Measurements from ENCODE around the gene PTPRN2. TPM values are rescaled to one million over a fixed set of nuclear protein-coding genes. Genes with fewer than 3 reads are reported as not detected.

Gene PTPRN2
- total and polyA plus RNA-seq, 2 of the 13 experiments (the other 11 are each of a cell fraction or from before 2014, with no cell fraction given), result 2.5 to 24.2 TPM

DNA sequence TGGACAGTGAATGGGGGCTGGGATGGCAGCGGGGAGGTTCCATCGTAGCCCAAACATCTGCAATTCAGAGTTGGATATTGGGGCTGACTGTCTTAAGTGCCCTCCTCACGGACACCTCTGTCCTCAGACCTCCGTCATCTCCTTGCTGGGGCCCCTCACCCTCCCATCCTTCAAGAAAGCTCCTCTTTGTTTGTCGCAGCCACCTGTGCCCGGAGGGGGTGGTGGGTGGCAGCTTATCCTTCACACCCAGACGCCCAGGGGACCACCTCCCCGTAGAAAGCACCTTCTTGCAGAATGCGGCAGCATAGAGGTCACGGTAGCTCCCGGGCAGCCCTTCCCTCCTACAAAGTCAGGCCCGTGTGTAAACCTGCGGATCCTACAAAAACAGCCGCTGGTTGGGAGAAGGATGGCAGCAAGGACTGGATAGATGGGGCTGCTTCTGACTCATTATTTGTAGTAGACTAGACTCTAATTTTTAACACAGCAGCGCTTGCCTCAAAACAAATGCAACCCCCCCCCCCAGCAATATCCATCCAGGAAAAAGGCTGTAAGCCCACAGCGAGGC lies 1.3 kb upstream of the PTPRN2 start:
- FAIRE-seq (no peak), DNase-seq (ENCODE audit: low spot score) (no peak), ATAC-seq (no peak)
- no peaks in the 10 kb centered on the region for H4K20me1 ChIP-seq (ENCODE audit: insufficient read depth, low read length)
- WGBS (ENCODE audit: low lambda C conversion rate), result 68% methylated on average over 14 of the region's 16 CpGs
- no TSS peak for BruUV-seq (replicated peaks)
- H3K9ac ChIP-seq (ENCODE audit: insufficient read depth, low read depth, low read length), result 0 out of 2 replicates have a peak overlapping the region, but pooled peaks have one; percentile 11
- H3K4me2 ChIP-seq (ENCODE audit: low read depth, low read length), result peak overlapping the region; percentile 66
- in situ Hi-C loops (cut with HindIII; ENCODE audit: extremely low pct_ligation_motif_present, low pct_unique_long_range_greater_than_20kb), result no loop called here
- ChIA-PET POLR2A (interaction anchor here (2.1 to 4.8 kb wide), 4 partner anchors 8 to 58 kb away, joined by 4 to 29 read pairs (median 16); no protein-coding TSS in a partner anchor), CTCF (ENCODE audit: low intra/inter-chr PET ratio, low total read pairs) (no interaction called here)
- H3K36me3 ChIP-seq (replicated peaks in 1 of 2; ENCODE audit: control insufficient read depth in 1 of 2, insufficient read depth in 2 of 2, low read length in 2 of 2), result peaks cover 0 to 3% of the 10 kb centered on the region in 2 experiments; a peak in 1 of 5 replicates
- H3K27ac ChIP-seq (ENCODE audit: extremely low read length, insufficient read depth, low read length), result peak overlapping the region; percentile 87
- intact Hi-C loops (cut with micrococcal nuclease; ENCODE audit: unreplicated experiment), result no loop called here
- H3K4me1 ChIP-seq (ENCODE audit: insufficient read depth, low read length), result peaks cover 76% of the 10 kb centered on the region
- peaks cover 24% of the 10 kb centered on the region for H3K79me2 ChIP-seq (ENCODE audit: insufficient read depth, low read length)
- peaks cover 15% of the 10 kb centered on the region; the same call in 1 of the 2 replicates for H3K9me3 ChIP-seq (ENCODE audit: low read length)
- H3K4me3 ChIP-seq (replicated peaks in 1 of 3; ENCODE audit: insufficient read depth in 1 of 3, low read depth in 2 of 3, low read length in 3 of 3), result no peak overlapping the region; a peak in 1 of 6 replicates
- no peaks in the 10 kb centered on the region; a peak in 1 of 5 replicates for H3K27me3 ChIP-seq (ENCODE audit: control insufficient read depth in 1 of 2, insufficient read depth in 2 of 2, low read length in 2 of 2)
- H2AFZ ChIP-seq (ENCODE audit: low read length), result no peak overlapping the region
- no peak for TF ChIP-seq THYN1 (CRISPR knock-in tag; IDR thresholded peaks at IDR 0.05; ENCODE audit: borderline replicate concordance, low read depth)
- TF ChIP-seq ZBTB21 (CRISPR knock-in tag; IDR thresholded peaks at IDR 0.05), result no peak
- 0 out of 2 replicates have a peak, but pooled peaks have one; percentile 2 for TF ChIP-seq FOXA3 (CRISPR knock-in tag; IDR thresholded peaks at IDR 0.05)
- no peak for TF ChIP-seq ZBTB20 (CRISPR knock-in tag; IDR thresholded peaks at IDR 0.05; ENCODE audit: borderline replicate concordance, low read depth)
- TF ChIP-seq, protein P1, sequence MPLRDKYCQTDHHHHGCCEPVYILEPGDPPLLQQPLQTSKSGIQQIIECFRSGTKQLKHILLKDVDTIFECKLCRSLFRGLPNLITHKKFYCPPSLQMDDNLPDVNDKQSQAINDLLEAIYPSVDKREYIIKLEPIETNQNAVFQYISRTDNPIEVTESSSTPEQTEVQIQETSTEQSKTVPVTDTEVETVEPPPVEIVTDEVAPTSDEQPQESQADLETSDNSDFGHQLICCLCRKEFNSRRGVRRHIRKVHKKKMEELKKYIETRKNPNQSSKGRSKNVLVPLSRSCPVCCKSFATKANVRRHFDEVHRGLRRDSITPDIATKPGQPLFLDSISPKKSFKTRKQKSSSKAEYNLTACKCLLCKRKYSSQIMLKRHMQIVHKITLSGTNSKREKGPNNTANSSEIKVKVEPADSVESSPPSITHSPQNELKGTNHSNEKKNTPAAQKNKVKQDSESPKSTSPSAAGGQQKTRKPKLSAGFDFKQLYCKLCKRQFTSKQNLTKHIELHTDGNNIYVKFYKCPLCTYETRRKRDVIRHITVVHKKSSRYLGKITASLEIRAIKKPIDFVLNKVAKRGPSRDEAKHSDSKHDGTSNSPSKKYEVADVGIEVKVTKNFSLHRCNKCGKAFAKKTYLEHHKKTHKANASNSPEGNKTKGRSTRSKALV (CRISPR knock-in tag; IDR thresholded peaks at IDR 0.05), result no peak
- no peak for TF ChIP-seq NKX3-1 (CRISPR knock-in tag; IDR thresholded peaks at IDR 0.05)
- TF ChIP-seq, protein P2, sequence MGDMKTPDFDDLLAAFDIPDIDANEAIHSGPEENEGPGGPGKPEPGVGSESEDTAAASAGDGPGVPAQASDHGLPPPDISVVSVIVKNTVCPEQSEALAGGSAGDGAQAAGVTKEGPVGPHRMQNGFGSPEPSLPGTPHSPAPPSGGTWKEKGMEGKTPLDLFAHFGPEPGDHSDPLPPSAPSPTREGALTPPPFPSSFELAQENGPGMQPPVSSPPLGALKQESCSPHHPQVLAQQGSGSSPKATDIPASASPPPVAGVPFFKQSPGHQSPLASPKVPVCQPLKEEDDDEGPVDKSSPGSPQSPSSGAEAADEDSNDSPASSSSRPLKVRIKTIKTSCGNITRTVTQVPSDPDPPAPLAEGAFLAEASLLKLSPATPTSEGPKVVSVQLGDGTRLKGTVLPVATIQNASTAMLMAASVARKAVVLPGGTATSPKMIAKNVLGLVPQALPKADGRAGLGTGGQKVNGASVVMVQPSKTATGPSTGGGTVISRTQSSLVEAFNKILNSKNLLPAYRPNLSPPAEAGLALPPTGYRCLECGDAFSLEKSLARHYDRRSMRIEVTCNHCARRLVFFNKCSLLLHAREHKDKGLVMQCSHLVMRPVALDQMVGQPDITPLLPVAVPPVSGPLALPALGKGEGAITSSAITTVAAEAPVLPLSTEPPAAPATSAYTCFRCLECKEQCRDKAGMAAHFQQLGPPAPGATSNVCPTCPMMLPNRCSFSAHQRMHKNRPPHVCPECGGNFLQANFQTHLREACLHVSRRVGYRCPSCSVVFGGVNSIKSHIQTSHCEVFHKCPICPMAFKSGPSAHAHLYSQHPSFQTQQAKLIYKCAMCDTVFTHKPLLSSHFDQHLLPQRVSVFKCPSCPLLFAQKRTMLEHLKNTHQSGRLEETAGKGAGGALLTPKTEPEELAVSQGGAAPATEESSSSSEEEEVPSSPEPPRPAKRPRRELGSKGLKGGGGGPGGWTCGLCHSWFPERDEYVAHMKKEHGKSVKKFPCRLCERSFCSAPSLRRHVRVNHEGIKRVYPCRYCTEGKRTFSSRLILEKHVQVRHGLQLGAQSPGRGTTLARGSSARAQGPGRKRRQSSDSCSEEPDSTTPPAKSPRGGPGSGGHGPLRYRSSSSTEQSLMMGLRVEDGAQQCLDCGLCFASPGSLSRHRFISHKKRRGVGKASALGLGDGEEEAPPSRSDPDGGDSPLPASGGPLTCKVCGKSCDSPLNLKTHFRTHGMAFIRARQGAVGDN (CRISPR knock-in tag; IDR thresholded peaks at IDR 0.05), result peak; percentile 5
- TF ChIP-seq GLI4 (CRISPR knock-in tag; IDR thresholded peaks at IDR 0.05; ENCODE audit: borderline replicate concordance), result 0 out of 2 replicates have a peak, but pooled peaks have one; percentile 16
- TF ChIP-seq PRPF4 (IDR thresholded peaks at IDR 0.05; ENCODE audit: low read depth, low read length, poor library complexity, severe bottlenecking), result peak; percentile 5
- TF ChIP-seq HNRNPL (IDR thresholded peaks at IDR 0.05; ENCODE audit: low read depth, low read length), result 0 out of 2 replicates have a peak, but pooled peaks have one; percentile 36
- TF ChIP-seq ZNF317 (CRISPR knock-in tag; IDR thresholded peaks at IDR 0.05), result no peak
- TF ChIP-seq EED (CRISPR knock-in tag; IDR thresholded peaks at IDR 0.05), result no peak
- TF ChIP-seq TCF12 (IDR thresholded peaks at IDR 0.05), result no peak
- no peak for TF ChIP-seq TCF12 (CRISPR knock-in tag; IDR thresholded peaks at IDR 0.05)
- TF ChIP-seq ZNF350 (CRISPR knock-in tag; IDR thresholded peaks at IDR 0.05; ENCODE audit: borderline replicate concordance, low read depth), result peak; percentile 58; the same call in 1 of the 2 replicates
- TF ChIP-seq HOXD1 (CRISPR knock-in tag; IDR thresholded peaks at IDR 0.05), result no peak
- TF ChIP-seq, protein P3, sequence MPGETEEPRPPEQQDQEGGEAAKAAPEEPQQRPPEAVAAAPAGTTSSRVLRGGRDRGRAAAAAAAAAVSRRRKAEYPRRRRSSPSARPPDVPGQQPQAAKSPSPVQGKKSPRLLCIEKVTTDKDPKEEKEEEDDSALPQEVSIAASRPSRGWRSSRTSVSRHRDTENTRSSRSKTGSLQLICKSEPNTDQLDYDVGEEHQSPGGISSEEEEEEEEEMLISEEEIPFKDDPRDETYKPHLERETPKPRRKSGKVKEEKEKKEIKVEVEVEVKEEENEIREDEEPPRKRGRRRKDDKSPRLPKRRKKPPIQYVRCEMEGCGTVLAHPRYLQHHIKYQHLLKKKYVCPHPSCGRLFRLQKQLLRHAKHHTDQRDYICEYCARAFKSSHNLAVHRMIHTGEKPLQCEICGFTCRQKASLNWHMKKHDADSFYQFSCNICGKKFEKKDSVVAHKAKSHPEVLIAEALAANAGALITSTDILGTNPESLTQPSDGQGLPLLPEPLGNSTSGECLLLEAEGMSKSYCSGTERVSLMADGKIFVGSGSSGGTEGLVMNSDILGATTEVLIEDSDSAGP (CRISPR knock-in tag; IDR thresholded peaks at IDR 0.05; ENCODE audit: borderline replicate concordance), result no peak
